Breast epithelium (tissue), 4 donors: ENCODE measurements around the gene INSYN2B. TPM values are rescaled to one million over a fixed set of nuclear protein-coding genes. Genes with fewer than 3 reads are reported as not detected.

Experiments
- DNase-seq, 2 donors: peaks; one replicate each; pipeline ENCODE4 v3.0.0-alpha.2; 2019; ENCODE audit warnings: low spot score in 2 of 2
- H3K27ac ChIP-seq, 2 donors: fragments of 200-600 bp; sonication (generic) in 1 of 2; one replicate each; pipeline ENCODE4 v1.5.1; 2016 to 2019; ENCODE audit warnings: mild to moderate bottlenecking in 1 of 2
- H3K27me3 ChIP-seq, 2 donors: fragments of 200-600 bp; sonication (generic) in 1 of 2; one replicate each; pipeline versions ENCODE4 v1.5.1 to v1.6.0; 2017 to 2019; ENCODE audit warnings: control low read depth in 1 of 2, mild to moderate bottlenecking in 1 of 2
- H3K36me3 ChIP-seq: fragments of 200-600 bp; one replicate; pipeline ENCODE4 v1.5.1; 2019
- H3K4me1 ChIP-seq, 2 donors: fragments of 200-600 bp; sonication (generic); one replicate each; pipeline ENCODE4 v1.5.1; 2016 to 2019; ENCODE audit warnings: control low read depth in 1 of 2
- H3K4me3 ChIP-seq, 3 donors: fragments of 200-600 bp; sonication (generic); 1 replicate in 2 of 3; 2 replicates in 1 of 3; pipeline ENCODE4 v1.5.1; 2016 to 2019; ENCODE audit warnings: mild to moderate bottlenecking in 3 of 3, moderate library complexity in 2 of 3
- H3K9me3 ChIP-seq, 2 donors: fragments of 200-600 bp; sonication (generic) in 1 of 2; one replicate each; pipeline ENCODE4 v1.5.1; 2016 to 2019; ENCODE audit warnings: control low read depth in 1 of 2
- POLR2A ChIP-seq: fragments of 450-650 bp; IDR thresholded peaks from one replicate; pipeline ENCODE4 v1.6.1; 2016; ENCODE audit warnings: antibody characterized with exemption, mild to moderate bottlenecking, moderate library complexity
- POLR2AphosphoS5 ChIP-seq, 3 donors: sonication (generic); formaldehyde crosslinking; IDR thresholded peaks; one replicate each; pipeline ENCODE4 v1.6.1; 2017; ENCODE audit warnings: antibody characterized with exemption in 3 of 3
- intact Hi-C: fragments of 100-400 bp; cut with DNase I; formaldehyde crosslinking; loops from one replicate; pipeline ENCODE4 v1.15.1; 2023; ENCODE audit warnings: low total_unique reads
- total RNA-seq, 3 donors: library from RNA; depleted of rRNA; stranded (reverse); fragments of >200 nt; gene quantifications; one replicate each; pipeline ENCODE4 v1.1.0, GENCODE V29; 2016
- TF ChIP-seq, protein P1 (sequence below), 3 donors: fragments of 450-650 bp; IDR thresholded peaks; one replicate each; pipeline ENCODE4 v1.5.1; 2016 to 2017; ENCODE audit warnings: antibody characterized with exemption in 3 of 3, mild to moderate bottlenecking in 3 of 3, moderate library complexity in 3 of 3

Gene INSYN2B
- total RNA-seq, 3 donors from 2014 or later, result 1.3 to 9.1 TPM; not detected in 1

DNA sequence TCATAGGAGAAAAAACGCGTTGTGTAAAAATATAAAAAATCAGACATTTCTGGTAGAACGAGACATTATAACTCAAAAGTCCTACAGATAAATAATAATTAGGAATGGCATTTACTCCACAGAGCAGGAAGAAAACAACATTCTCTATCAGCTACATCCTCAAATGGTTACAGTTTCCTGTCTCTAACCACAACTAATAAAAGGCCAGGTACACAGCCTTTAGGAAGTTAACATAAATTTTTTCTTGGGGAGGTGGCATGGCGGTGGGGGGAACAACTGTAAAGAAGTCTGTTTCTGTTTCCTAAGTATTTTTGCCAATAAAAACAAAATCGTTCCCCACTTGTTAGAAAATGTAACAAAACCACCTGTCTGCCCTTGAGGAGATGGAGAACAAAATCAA, 44.5 kb downstream of the INSYN2B start:
- Histone ChIP-seq H3K4me1 (no peaks in the 10 kb centered on the region), H3K27me3 (no peaks in the 10 kb centered on the region), H3K9me3 (no peaks in the 10 kb centered on the region), H3K4me3 (no peak overlapping the region), H3K27ac (no peak overlapping the region), H3K36me3 (no peaks in the 10 kb centered on the region)
- TF ChIP-seq, protein P1, sequence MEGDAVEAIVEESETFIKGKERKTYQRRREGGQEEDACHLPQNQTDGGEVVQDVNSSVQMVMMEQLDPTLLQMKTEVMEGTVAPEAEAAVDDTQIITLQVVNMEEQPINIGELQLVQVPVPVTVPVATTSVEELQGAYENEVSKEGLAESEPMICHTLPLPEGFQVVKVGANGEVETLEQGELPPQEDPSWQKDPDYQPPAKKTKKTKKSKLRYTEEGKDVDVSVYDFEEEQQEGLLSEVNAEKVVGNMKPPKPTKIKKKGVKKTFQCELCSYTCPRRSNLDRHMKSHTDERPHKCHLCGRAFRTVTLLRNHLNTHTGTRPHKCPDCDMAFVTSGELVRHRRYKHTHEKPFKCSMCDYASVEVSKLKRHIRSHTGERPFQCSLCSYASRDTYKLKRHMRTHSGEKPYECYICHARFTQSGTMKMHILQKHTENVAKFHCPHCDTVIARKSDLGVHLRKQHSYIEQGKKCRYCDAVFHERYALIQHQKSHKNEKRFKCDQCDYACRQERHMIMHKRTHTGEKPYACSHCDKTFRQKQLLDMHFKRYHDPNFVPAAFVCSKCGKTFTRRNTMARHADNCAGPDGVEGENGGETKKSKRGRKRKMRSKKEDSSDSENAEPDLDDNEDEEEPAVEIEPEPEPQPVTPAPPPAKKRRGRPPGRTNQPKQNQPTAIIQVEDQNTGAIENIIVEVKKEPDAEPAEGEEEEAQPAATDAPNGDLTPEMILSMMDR (IDR thresholded peaks at IDR 0.05), result no peak
- TF ChIP-seq POLR2AphosphoS5 (IDR thresholded peaks at IDR 0.05) (no peak), POLR2A (no peak)
- no peak for DNase-seq
- intact Hi-C loops, result loop anchor here (10.0 kb wide), 1 partner anchor 141 kb away; no protein-coding TSS in a partner anchor

DNA sequence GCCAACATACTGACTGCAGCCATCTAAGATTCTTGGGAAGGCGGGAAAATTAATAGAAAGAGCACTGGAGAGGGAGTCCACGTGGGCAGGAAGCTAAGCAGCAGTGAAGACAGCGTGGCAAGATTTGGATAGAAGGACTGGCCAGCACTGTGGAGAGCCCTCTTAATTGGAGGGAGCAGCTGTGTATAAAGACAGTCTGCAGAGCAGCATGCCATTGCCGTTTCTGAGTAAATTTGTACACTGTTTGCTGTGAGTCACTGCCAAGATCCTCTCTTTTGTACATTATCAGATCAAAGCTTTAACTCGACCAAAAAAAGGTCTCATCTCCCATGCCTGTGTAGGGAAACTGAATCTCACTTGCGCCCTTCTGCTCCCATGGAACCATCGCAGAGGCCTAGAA, 45.3 kb downstream of the INSYN2B start:
- Histone ChIP-seq H3K4me3 (no peak overlapping the region), H3K9me3 (no peaks in the 10 kb centered on the region), H3K27me3 (no peaks in the 10 kb centered on the region), H3K4me1 (no peaks in the 10 kb centered on the region), H3K27ac (no peak overlapping the region), H3K36me3 (no peaks in the 10 kb centered on the region)
- no peak for TF ChIP-seq POLR2AphosphoS5 (IDR thresholded peaks at IDR 0.05)
- TF ChIP-seq, protein P1 (IDR thresholded peaks at IDR 0.05), result no peak
- no peak for TF ChIP-seq POLR2A
- no peak for DNase-seq
- intact Hi-C loops, result loop anchor here (10.0 kb wide), 1 partner anchor 140 kb away; no protein-coding TSS in a partner anchor

DNA sequence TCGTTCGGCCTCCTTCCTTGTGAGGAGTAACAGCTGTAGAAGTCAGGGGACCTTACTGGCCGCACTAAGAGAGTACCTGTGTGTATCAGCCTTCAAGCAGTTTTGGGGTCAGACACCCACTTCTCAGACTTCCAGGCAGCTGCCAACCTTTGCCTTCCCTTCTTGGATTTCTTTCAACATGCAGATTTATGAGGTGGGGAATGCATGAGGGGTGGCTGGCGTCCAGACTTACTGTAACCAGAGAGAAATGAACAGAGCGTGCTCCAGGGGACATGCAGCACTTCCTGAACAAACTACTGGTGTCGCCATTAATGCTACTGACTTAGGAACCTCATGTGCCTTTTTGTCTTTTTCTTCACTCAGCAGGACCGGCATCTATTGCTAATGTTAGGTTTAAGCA, 46.7 kb downstream of the INSYN2B start:
- DNase-seq, result no peak
- Histone ChIP-seq H3K36me3 (no peaks in the 10 kb centered on the region), H3K27me3 (no peaks in the 10 kb centered on the region), H3K4me1 (no peaks in the 10 kb centered on the region), H3K4me3 (no peak overlapping the region), H3K27ac (no peak overlapping the region), H3K9me3 (no peaks in the 10 kb centered on the region)
- intact Hi-C loops, result loop anchor here (10.0 kb wide), 1 partner anchor 139 kb away; no protein-coding TSS in a partner anchor
- TF ChIP-seq, protein P1 (IDR thresholded peaks at IDR 0.05), result no peak
- no peak for TF ChIP-seq POLR2AphosphoS5 (IDR thresholded peaks at IDR 0.05)
- TF ChIP-seq POLR2A, result no peak

GRCh38 chr5:169933127-169933526, 47.2 kb downstream of the INSYN2B start:
- no peaks in the 10 kb centered on the region for H3K4me1 ChIP-seq
- no peak for DNase-seq
- no peak overlapping the region for H3K27ac ChIP-seq
- intact Hi-C loops, result loop anchor here (10.0 kb wide), 1 partner anchor 138 kb away; no protein-coding TSS in a partner anchor
- no peaks in the 10 kb centered on the region for H3K9me3 ChIP-seq
- no peak for TF ChIP-seq POLR2A
- TF ChIP-seq, protein P1 (IDR thresholded peaks at IDR 0.05), result no peak
- no peak for TF ChIP-seq POLR2AphosphoS5 (IDR thresholded peaks at IDR 0.05)
- no peaks in the 10 kb centered on the region for H3K36me3 ChIP-seq
- H3K27me3 ChIP-seq, result no peaks in the 10 kb centered on the region
- no peak overlapping the region for H3K4me3 ChIP-seq

GRCh38 chr5:169923988-169924387, 56.3 kb downstream of the INSYN2B start:
- H3K36me3 ChIP-seq, result no peaks in the 10 kb centered on the region
- H3K27me3 ChIP-seq, result no peaks in the 10 kb centered on the region
- no peak overlapping the region for H3K27ac ChIP-seq
- no peaks in the 10 kb centered on the region for H3K9me3 ChIP-seq
- no peak for DNase-seq
- no peaks in the 10 kb centered on the region for H3K4me1 ChIP-seq
- H3K4me3 ChIP-seq, result no peak overlapping the region
- TF ChIP-seq POLR2A (no peak), POLR2AphosphoS5 (IDR thresholded peaks at IDR 0.05) (no peak)
- TF ChIP-seq, protein P1 (IDR thresholded peaks at IDR 0.05), result no peak
- intact Hi-C loops, result no loop called here
